ENCODE results near the gene RNF157. TPM values are rescaled to one million over a fixed set of nuclear protein-coding genes. Genes with fewer than 3 reads are reported as not detected.
A peak's percentile ranks its signal among the peaks of the same experiment; 100 is the strongest.

The RNF157 gene
- total RNA-seq, 1 experiment from 2014 or later, result 0.86 TPM

DNA sequence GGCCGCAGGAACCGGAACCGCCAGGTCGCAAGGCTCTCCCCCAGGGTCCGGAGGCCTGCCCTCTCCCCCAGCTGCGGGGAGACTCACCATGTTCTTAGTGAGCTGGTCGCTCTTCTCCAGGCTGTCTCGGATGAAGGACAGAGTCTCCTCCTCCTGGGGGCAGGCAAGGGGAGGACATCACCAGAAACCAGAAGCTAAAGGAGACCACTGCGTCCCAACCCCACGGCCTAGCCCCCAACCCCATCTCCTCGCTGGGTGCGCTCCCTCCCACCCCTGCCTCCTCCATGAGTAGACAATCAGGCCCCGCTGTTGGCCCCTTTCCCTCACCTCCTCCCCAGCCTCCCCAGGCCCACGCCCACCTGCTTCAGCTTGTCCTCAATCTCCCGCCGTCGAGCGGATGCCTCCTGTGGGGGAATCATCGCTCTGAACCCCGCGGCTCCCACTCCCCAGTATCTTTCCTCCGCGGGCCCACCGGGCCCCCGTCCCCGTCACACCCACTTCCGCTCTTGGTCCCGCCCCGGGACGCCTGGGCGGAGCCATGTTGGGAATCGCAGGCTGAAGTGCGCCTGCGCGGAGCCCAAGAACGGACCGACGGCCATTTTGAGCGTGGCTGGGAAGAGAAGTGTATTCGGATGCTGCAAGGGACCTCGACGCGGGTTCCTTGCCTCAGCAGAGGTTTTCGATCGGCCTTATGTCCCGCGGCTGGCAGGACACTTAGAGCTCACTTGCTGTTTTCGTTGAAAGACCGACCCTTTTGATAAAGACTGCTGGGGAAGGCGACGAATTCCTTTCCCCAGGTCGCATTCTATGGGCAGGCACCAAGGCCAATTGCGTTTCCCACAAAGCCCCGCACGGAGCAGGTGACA is 136.8 kb downstream of the RNF157 start, which contains the start of gene EXOC7 (continued):
- TF ChIP-seq, protein P1, sequence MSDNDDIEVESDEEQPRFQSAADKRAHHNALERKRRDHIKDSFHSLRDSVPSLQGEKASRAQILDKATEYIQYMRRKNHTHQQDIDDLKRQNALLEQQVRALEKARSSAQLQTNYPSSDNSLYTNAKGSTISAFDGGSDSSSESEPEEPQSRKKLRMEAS (IDR thresholded peaks at IDR 0.05), result peak; percentile 84; the same call in 1 of the 2 replicates
- TF ChIP-seq, protein P2, sequence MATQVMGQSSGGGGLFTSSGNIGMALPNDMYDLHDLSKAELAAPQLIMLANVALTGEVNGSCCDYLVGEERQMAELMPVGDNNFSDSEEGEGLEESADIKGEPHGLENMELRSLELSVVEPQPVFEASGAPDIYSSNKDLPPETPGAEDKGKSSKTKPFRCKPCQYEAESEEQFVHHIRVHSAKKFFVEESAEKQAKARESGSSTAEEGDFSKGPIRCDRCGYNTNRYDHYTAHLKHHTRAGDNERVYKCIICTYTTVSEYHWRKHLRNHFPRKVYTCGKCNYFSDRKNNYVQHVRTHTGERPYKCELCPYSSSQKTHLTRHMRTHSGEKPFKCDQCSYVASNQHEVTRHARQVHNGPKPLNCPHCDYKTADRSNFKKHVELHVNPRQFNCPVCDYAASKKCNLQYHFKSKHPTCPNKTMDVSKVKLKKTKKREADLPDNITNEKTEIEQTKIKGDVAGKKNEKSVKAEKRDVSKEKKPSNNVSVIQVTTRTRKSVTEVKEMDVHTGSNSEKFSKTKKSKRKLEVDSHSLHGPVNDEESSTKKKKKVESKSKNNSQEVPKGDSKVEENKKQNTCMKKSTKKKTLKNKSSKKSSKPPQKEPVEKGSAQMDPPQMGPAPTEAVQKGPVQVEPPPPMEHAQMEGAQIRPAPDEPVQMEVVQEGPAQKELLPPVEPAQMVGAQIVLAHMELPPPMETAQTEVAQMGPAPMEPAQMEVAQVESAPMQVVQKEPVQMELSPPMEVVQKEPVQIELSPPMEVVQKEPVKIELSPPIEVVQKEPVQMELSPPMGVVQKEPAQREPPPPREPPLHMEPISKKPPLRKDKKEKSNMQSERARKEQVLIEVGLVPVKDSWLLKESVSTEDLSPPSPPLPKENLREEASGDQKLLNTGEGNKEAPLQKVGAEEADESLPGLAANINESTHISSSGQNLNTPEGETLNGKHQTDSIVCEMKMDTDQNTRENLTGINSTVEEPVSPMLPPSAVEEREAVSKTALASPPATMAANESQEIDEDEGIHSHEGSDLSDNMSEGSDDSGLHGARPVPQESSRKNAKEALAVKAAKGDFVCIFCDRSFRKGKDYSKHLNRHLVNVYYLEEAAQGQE (IDR thresholded peaks at IDR 0.05; ENCODE audit: low read depth), result no peak

DNA sequence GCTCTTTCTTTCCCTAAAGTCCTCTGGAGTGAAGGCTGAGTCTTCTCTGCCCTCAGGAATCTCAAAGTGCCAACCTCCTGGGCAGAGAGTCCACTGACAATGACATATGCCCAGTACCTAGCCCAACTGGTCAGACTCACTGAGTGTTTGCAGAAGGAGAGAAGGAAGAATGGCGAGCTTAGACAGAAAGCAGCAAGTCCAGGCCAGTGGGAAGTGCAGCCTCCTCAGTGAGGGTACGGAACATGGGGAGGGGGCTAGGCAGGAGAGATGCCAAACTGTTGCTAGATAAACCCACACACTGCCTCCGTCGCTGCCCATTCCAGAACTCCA is 137.4 kb downstream of the RNF157 start:
- peaks cover 26% of the 10 kb centered on the region for H3K79me2 ChIP-seq (ENCODE audit: insufficient read depth, low read length)
- peak overlapping the region; percentile 77 for H3K9ac ChIP-seq (ENCODE audit: low read length)
- ATAC-seq (peak; percentile 6; the same call in 1 of the 2 replicates), DNase-seq (ENCODE audit: low read depth, low spot score) (no peak)
- no TSS peak for BruUV-seq (replicated peaks)
- H3K4me3 ChIP-seq (replicated peaks in 1 of 2; ENCODE audit: low read depth in 1 of 2, low read length in 2 of 2), result peak overlapping the region; percentile 78 to 95
- peaks cover 12 to 26% of the 10 kb centered on the region in 2 experiments for H3K4me1 ChIP-seq (ENCODE audit: control insufficient read depth in 1 of 2, insufficient read depth in 2 of 2, low read length in 2 of 2)
- H3K9me3 ChIP-seq (ENCODE audit: control insufficient read depth in 1 of 2, insufficient read depth in 1 of 2, low read depth in 1 of 2, low read length in 2 of 2), result no peaks in the 10 kb centered on the region
- H3K27ac ChIP-seq (ENCODE audit: low read depth, low read length), result peak overlapping the region; percentile 89
- H4K20me1 ChIP-seq (ENCODE audit: insufficient read depth), result no peaks in the 10 kb centered on the region
- H3K4me2 ChIP-seq (ENCODE audit: low read length), result peak overlapping the region; percentile 85
- H3K27me3 ChIP-seq (ENCODE audit: insufficient read depth, low read length), result no peaks in the 10 kb centered on the region
- H2AFZ ChIP-seq (ENCODE audit: low read depth, low read length, poor library complexity, severe bottlenecking), result no peak overlapping the region
- ChIA-PET RAD21 (ENCODE audit: low non-redundant PET in 1 of 2, low total read pairs in 2 of 2, uncharacterized antibody in 2 of 2, unreplicated experiment in 2 of 2) (no interaction called here), POLR2A (interaction anchor here (1.4 to 2.6 kb wide), 3 partner anchors 8 to 171 kb away, joined by 3 to 10 read pairs (median 4); no protein-coding TSS in a partner anchor), CTCF (interaction anchor here (1.6 to 3.1 kb wide), 2 partner anchors 89 to 176 kb away, joined by 7 to 17 read pairs; no protein-coding TSS in a partner anchor)
- no peaks in the 10 kb centered on the region for H3K9me2 ChIP-seq (ENCODE audit: insufficient read depth)
- intact Hi-C loops (cut with micrococcal nuclease), result loop anchor here (5.0 to 10.0 kb wide), 2 partner anchors 76 to 198 kb away; partner anchors contain the start of genes EVPL and MRPL38
- peaks cover 18 to 20% of the 10 kb centered on the region in 2 experiments; a peak in 3 of 4 replicates for H3K36me3 ChIP-seq (ENCODE audit: control insufficient read depth in 1 of 2, insufficient read depth in 2 of 2, low read length in 2 of 2)
- no peak for TF ChIP-seq EGR1 (IDR thresholded peaks at IDR 0.05; ENCODE audit: low read depth)
- TF ChIP-seq TCF7L2 (IDR thresholded peaks at IDR 0.05; ENCODE audit: borderline replicate concordance, extremely low read depth, insufficient read depth, insufficient read length), result no peak
- no peak for TF ChIP-seq POLR2A (IDR thresholded peaks at IDR 0.05; ENCODE audit: borderline replicate concordance, extremely low read depth, insufficient read depth, insufficient read length)
- TF ChIP-seq, protein P3, sequence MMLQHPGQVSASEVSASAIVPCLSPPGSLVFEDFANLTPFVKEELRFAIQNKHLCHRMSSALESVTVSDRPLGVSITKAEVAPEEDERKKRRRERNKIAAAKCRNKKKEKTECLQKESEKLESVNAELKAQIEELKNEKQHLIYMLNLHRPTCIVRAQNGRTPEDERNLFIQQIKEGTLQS (IDR thresholded peaks at IDR 0.05), result no peak
- TF ChIP-seq, protein P2 (IDR thresholded peaks at IDR 0.05; ENCODE audit: low read depth), result no peak
- no peak for TF ChIP-seq CBX3 (IDR thresholded peaks at IDR 0.05; ENCODE audit: low read depth)
- TF ChIP-seq FOSL1 (IDR thresholded peaks at IDR 0.05; ENCODE audit: low read depth), result no peak
- no peak for TF ChIP-seq YY1 (IDR thresholded peaks at IDR 0.05; ENCODE audit: extremely low read depth, insufficient replicate concordance, low read depth, low read length)
- no peak for TF ChIP-seq SRF (IDR thresholded peaks at IDR 0.05; ENCODE audit: low read depth)
- TF ChIP-seq EZH2 (IDR thresholded peaks at IDR 0.05), result no peak
- TF ChIP-seq, protein P4, sequence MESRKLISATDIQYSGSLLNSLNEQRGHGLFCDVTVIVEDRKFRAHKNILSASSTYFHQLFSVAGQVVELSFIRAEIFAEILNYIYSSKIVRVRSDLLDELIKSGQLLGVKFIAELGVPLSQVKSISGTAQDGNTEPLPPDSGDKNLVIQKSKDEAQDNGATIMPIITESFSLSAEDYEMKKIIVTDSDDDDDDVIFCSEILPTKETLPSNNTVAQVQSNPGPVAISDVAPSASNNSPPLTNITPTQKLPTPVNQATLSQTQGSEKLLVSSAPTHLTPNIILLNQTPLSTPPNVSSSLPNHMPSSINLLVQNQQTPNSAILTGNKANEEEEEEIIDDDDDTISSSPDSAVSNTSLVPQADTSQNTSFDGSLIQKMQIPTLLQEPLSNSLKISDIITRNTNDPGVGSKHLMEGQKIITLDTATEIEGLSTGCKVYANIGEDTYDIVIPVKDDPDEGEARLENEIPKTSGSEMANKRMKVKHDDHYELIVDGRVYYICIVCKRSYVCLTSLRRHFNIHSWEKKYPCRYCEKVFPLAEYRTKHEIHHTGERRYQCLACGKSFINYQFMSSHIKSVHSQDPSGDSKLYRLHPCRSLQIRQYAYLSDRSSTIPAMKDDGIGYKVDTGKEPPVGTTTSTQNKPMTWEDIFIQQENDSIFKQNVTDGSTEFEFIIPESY (IDR thresholded peaks at IDR 0.05; ENCODE audit: extremely low read depth, insufficient replicate concordance, low read length), result no peak
- no peak for TF ChIP-seq CEBPB (IDR thresholded peaks at IDR 0.05; ENCODE audit: low read depth)

Data from HCT116 (cell line).